Neural cell (in vitro differentiated cells): ENCODE measurements around the gene RASA4B. TPM values are rescaled to one million over a fixed set of nuclear protein-coding genes. Genes with fewer than 3 reads are reported as not detected.
"Not testable (repeated sequence)": the region's sequence is repeated elsewhere in the genome, so short reads cannot be mapped to it uniquely, and the experiment has no call there.

ENCODE experiments used
- H2AFZ ChIP-seq: fragments of 200-600, 300-800 bp; sonication (generic), shearing (Covaris generic); 2 replicates; pipeline ENCODE4 v1.6.0; 2014; ENCODE audit warnings: low read depth, mild to moderate bottlenecking, antibody characterized with exemption, low read length, moderate library complexity
- H3F3A ChIP-seq: fragments of 200-600 bp; shearing (Covaris generic); 2 replicates; pipeline ENCODE4 v1.6.1; 2016; ENCODE audit warnings: mild to moderate bottlenecking, moderate library complexity, mixed read lengths, antibody characterized with exemption, low read length; ENCODE audit not compliant: insufficient read depth, poor library complexity, severe bottlenecking
- H3K27ac ChIP-seq: fragments of 200-600, 300-800 bp; sonication (generic), shearing (Covaris generic); 2 replicates; pipeline ENCODE4 v1.5.1; 2014; ENCODE audit warnings: mild to moderate bottlenecking, low read length, moderate library complexity
- H3K27me3 ChIP-seq: fragments of 300-800, 200-600 bp; sonication (generic), shearing (Covaris generic); 2 replicates; pipeline ENCODE4 v1.6.0; 2014; ENCODE audit warnings: mild to moderate bottlenecking, low read depth, low read length, moderate library complexity; ENCODE audit not compliant: insufficient read depth
- H3K36me3 ChIP-seq: fragments of 300-800, 200-600 bp; sonication (generic), shearing (Covaris generic); 2 replicates; pipeline ENCODE4 v1.5.1; 2014; ENCODE audit warnings: mild to moderate bottlenecking, antibody characterized with exemption, low read length, moderate library complexity; ENCODE audit not compliant: insufficient read depth
- H3K4me2 ChIP-seq: fragments of 300-800, 200-600 bp; sonication (generic), shearing (Covaris generic); 2 replicates; pipeline ENCODE4 v1.6.0; 2014; ENCODE audit warnings: mild to moderate bottlenecking, low read length
- H3K4me3 ChIP-seq: fragments of 300-800, 200-600 bp; sonication (generic), shearing (Covaris generic); 2 replicates; pipeline ENCODE4 v1.5.1; 2014; ENCODE audit warnings: mild to moderate bottlenecking, low read length, moderate library complexity
- H3K79me2 ChIP-seq: fragments of 200-600 bp; shearing (Covaris generic); replicated peaks from 2 replicates; pipeline ENCODE4 v1.6.0; 2014; ENCODE audit warnings: mild to moderate bottlenecking, low read length, moderate library complexity; ENCODE audit not compliant: insufficient read depth
- H3K9ac ChIP-seq: fragments of 300-800, 200-600 bp; sonication (generic), shearing (Covaris generic); 2 replicates; pipeline ENCODE4 v1.6.1; 2016; ENCODE audit warnings: mild to moderate bottlenecking, low read length, mixed read lengths
- H3K9me2 ChIP-seq: fragments of 200-600 bp; shearing (Covaris generic); 2 replicates; pipeline ENCODE4 v1.6.1; 2016; ENCODE audit warnings: mild to moderate bottlenecking, low read length, mixed read lengths; ENCODE audit not compliant: insufficient read depth
- H3K9me3 ChIP-seq: fragments of 200-600, 300-800 bp; sonication (generic), shearing (Covaris generic); 2 replicates; pipeline ENCODE4 v1.6.1; 2016; ENCODE audit warnings: mild to moderate bottlenecking, mixed run types, low read length, moderate library complexity, mixed read lengths
- H4K20me1 ChIP-seq: fragments of 200-600 bp; shearing (Covaris generic); 2 replicates; pipeline ENCODE4 v1.6.1; 2016; ENCODE audit warnings: mild to moderate bottlenecking, mixed run types; ENCODE audit not compliant: insufficient read depth
- CTCF ChIP-seq: fragments of 450-650 bp; IDR thresholded peaks from 2 replicates; pipeline ENCODE4 v1.5.1; 2014; ENCODE audit warnings: antibody characterized with exemption, mild to moderate bottlenecking, moderate library complexity; ENCODE audit not compliant: poor library complexity, severe bottlenecking
- EP300 ChIP-seq: fragments of 450-650 bp; conservative IDR thresholded peaks from 2 replicates; pipeline ENCODE4 v1.6.1; 2014; ENCODE audit warnings: antibody characterized with exemption, mild to moderate bottlenecking, moderate library complexity; ENCODE audit not compliant: poor library complexity, severe bottlenecking
- EZH2 ChIP-seq: fragments of 200-600, 300-800 bp; shearing (Covaris generic), sonication (generic); IDR thresholded peaks from 2 replicates; pipeline ENCODE4 v1.6.1; 2014; ENCODE audit warnings: antibody characterized with exemption, low read length, borderline replicate concordance, mild to moderate bottlenecking; ENCODE audit not compliant: insufficient read depth, poor library complexity, severe bottlenecking
- MXI1 ChIP-seq: fragments of 450-650 bp; conservative IDR thresholded peaks from 2 replicates; pipeline ENCODE4 v1.6.1; 2014; ENCODE audit warnings: antibody characterized with exemption, mild to moderate bottlenecking; ENCODE audit not compliant: poor library complexity, severe bottlenecking
- POLR2AphosphoS5 ChIP-seq: IDR thresholded peaks from 2 replicates; pipeline ENCODE4 v1.6.1; 2012
- RAD21 ChIP-seq: fragments of 450-650 bp; conservative IDR thresholded peaks from 2 replicates; pipeline ENCODE4 v1.6.1; 2014; ENCODE audit warnings: antibody characterized with exemption, mild to moderate bottlenecking, moderate library complexity
- REST ChIP-seq: IDR thresholded peaks from 2 replicates; pipeline ENCODE4 v1.6.1; 2012; ENCODE audit warnings: borderline replicate concordance
- SMC3 ChIP-seq: fragments of 450-650 bp; conservative IDR thresholded peaks from 2 replicates; pipeline ENCODE4 v1.6.1; 2014; ENCODE audit warnings: antibody characterized with exemption, mild to moderate bottlenecking, moderate library complexity; ENCODE audit not compliant: poor library complexity
- polyA plus RNA-seq: library from polyadenylated mRNA; depleted of rRNA; stranded (reverse); fragments of >200 nt; gene quantifications from 2 replicates; pipeline ENCODE4 v1.2.3, GENCODE V29; 2014

The RASA4B gene
- polyA plus RNA-seq, 1 donor from 2014 or later: 31.9 TPM

- H3K4me2 ChIP-seq, H3F3A ChIP-seq, H3K9me2 ChIP-seq, H3K27me3 ChIP-seq, H4K20me1 ChIP-seq, H3K36me3 ChIP-seq, H2AFZ ChIP-seq, H3K27ac ChIP-seq, H3K79me2 ChIP-seq, H3K9me3 ChIP-seq: not testable (repeated sequence)
- TF ChIP-seq POLR2AphosphoS5: peak; percentile 53
- Histone ChIP-seq H3K9ac (peak within 1 kb of the TSS; percentile 50), H3K4me3 (peak within 1 kb of the TSS; percentile 55)
Measured at GRCh38 chr7:102478314-102479208, 39.0 kb downstream of the RASA4B start, which contains the start of gene POLR2J. Gene POLR2J, minus strand, starts transcription at chr7:102478922. Its CDS starts 62 bp downstream, at chr7:102478860.

GRCh38 chr7:102474736-102475435 lies 42.7 kb downstream of the RASA4B start:
- not testable (repeated sequence) for H3K27me3 ChIP-seq, H3K4me3 ChIP-seq, H3K4me2 ChIP-seq, H3K9ac ChIP-seq, H3K9me3 ChIP-seq, H3K9me2 ChIP-seq, H3K79me2 ChIP-seq, H3K36me3 ChIP-seq, H3F3A ChIP-seq, H2AFZ ChIP-seq, H3K27ac ChIP-seq, H4K20me1 ChIP-seq

- H2AFZ ChIP-seq, H3K79me2 ChIP-seq, H3K27ac ChIP-seq, H3K4me2 ChIP-seq, H3F3A ChIP-seq, H3K36me3 ChIP-seq, H4K20me1 ChIP-seq, H3K4me3 ChIP-seq, H3K9ac ChIP-seq, H3K9me3 ChIP-seq, H3K9me2 ChIP-seq, H3K27me3 ChIP-seq: not testable (repeated sequence)
Measured at GRCh38 chr7:102474116-102474515, 43.5 kb downstream of the RASA4B start.

- Histone ChIP-seq H3K9me3 (no peaks in the 10 kb centered on the region), H3K36me3 (no peaks in the 10 kb centered on the region), H3K4me3 (no peak overlapping the region), H3K27ac (no peak overlapping the region), H3K27me3 (no peaks in the 10 kb centered on the region), H3K4me2 (no peak overlapping the region), H4K20me1 (no peaks in the 10 kb centered on the region), H2AFZ (no peak overlapping the region), H3K9ac (no peak overlapping the region), H3K79me2 (no peaks in the 10 kb centered on the region), H3K9me2 (no peaks in the 10 kb centered on the region), H3F3A (no peaks in the 10 kb centered on the region)
- TF ChIP-seq POLR2AphosphoS5: no peak
- no peak for TF ChIP-seq RAD21
- no peak for TF ChIP-seq EZH2
- no peak for TF ChIP-seq MXI1
- TF ChIP-seq REST: no peak
- no peak for TF ChIP-seq SMC3
- TF ChIP-seq EP300: no peak
- TF ChIP-seq CTCF: no peak
Measured at GRCh38 chr7:102473271-102473991, 44.1 kb downstream of the RASA4B start.
